ENCODE results near the gene ERMAP.

The ERMAP gene

DNA sequence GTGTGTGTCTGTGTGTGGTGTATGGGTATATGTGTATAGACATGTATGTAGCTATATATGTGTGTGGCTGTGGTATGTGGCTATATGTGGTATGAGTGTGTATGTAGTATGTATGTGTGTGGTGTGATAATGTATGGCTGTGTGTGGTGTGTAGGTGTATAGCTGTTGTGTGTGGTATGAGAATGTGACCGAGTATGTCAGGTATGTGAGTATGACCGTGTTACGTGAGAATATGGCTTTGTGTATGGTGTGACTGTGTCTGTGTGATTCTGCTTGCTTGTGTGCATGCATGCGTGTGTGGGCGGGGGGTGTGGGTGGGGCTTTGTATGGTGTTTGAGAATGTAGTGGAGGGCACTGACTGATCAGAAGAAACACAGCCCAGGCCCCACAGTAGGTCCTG lies 33.0 kb downstream of the ERMAP start:
- Histone ChIP-seq H3K14ac (ENCODE audit: low read length) (no peak overlapping the region), H4K8ac (ENCODE audit: low read depth, low read length) (no peak overlapping the region), H3K79me2 (ENCODE audit: control insufficient read depth, insufficient read depth, low read length, poor library complexity) (peaks cover 7% of the 10 kb centered on the region), H3K36me3 (ENCODE audit: control insufficient read depth in 1 of 2, insufficient read depth in 2 of 2, low read length in 2 of 2) (peaks cover 9 to 17% of the 10 kb centered on the region in 2 experiments), H3K27ac (ENCODE audit: low read depth, low read length) (no peak overlapping the region), H3K4me2 (ENCODE audit: low read length) (no peak overlapping the region), H3K79me1 (ENCODE audit: low read length) (peaks cover 5% of the 10 kb centered on the region), H2AFZ (ENCODE audit: insufficient read depth, low read length, poor library complexity) (no peak overlapping the region), H2AK5ac (ENCODE audit: low read length) (no peak overlapping the region), H3K23ac (ENCODE audit: low read length) (no peak overlapping the region), H4K12ac (ENCODE audit: low read depth, low read length) (no peak overlapping the region), H2BK120ac (ENCODE audit: insufficient read depth, low read length, poor library complexity) (no peak overlapping the region), H3K4ac (ENCODE audit: low read depth, low read length) (no peak overlapping the region), H4K91ac (ENCODE audit: low read depth, low read length) (no peak overlapping the region), H3K9me3 (ENCODE audit: insufficient read depth, low read depth, low read length) (peaks cover 5% of the 10 kb centered on the region), H3K9ac (ENCODE audit: low read length) (no peak overlapping the region), H2BK5ac (ENCODE audit: low read depth, low read length, poor library complexity) (no peak overlapping the region), H2BK12ac (ENCODE audit: low read length) (no peak overlapping the region), H3K18ac (ENCODE audit: low read length) (no peak overlapping the region), H3K4me3 (ENCODE audit: low read depth, low read length) (no peak overlapping the region), H3K27me3 (ENCODE audit: insufficient read depth, low read length) (no peaks in the 10 kb centered on the region), H3K4me1 (ENCODE audit: control insufficient read depth in 1 of 2, insufficient read depth in 2 of 2, low read length in 2 of 2) (peaks cover 6 to 8% of the 10 kb centered on the region in 2 experiments)
- DNase-seq, result peak in 1 of 2 donors; percentile 6
- WGBS (ENCODE audit: extremely low coverage, insufficient coverage, insufficient read length), result no CpG with 5 or more reads among the region's 5 CpGs

DNA sequence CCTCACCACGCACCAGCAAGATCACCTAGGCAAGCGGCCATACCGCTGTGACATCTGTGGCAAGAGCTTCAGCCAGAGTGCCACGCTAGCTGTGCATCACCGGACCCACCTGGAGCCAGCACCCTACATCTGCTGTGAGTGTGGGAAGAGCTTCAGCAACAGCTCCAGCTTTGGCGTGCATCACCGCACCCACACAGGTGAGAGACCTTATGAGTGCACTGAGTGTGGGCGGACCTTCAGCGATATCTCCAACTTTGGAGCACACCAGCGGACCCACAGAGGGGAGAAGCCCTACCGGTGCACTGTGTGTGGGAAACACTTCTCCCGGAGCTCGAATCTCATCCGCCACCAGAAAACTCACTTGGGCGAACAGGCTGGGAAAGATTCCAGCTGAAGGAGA lies 34.5 kb downstream of the ERMAP start:
- no peak overlapping the region for H3K4me2 ChIP-seq (ENCODE audit: low read length)
- no peak overlapping the region for H4K8ac ChIP-seq (ENCODE audit: low read depth, low read length)
- H3K79me1 ChIP-seq (ENCODE audit: low read length), result peaks cover 5% of the 10 kb centered on the region
- no peak overlapping the region for H2AK5ac ChIP-seq (ENCODE audit: low read length)
- DNase-seq, result no peak
- WGBS (ENCODE audit: extremely low coverage, insufficient coverage, insufficient read length), result no CpG with 5 or more reads among the region's 15 CpGs
- H3K9ac ChIP-seq (ENCODE audit: low read length), result no peak overlapping the region
- H3K27ac ChIP-seq (ENCODE audit: low read depth, low read length), result no peak overlapping the region
- no peak overlapping the region for H3K14ac ChIP-seq (ENCODE audit: low read length)
- H2BK12ac ChIP-seq (ENCODE audit: low read length), result no peak overlapping the region
- H2BK5ac ChIP-seq (ENCODE audit: low read depth, low read length, poor library complexity), result no peak overlapping the region
- no peak overlapping the region for H2AFZ ChIP-seq (ENCODE audit: insufficient read depth, low read length, poor library complexity)
- peaks cover 5 to 6% of the 10 kb centered on the region in 2 experiments for H3K4me1 ChIP-seq (ENCODE audit: control insufficient read depth in 1 of 2, insufficient read depth in 2 of 2, low read length in 2 of 2)
- H4K91ac ChIP-seq (ENCODE audit: low read depth, low read length), result no peak overlapping the region
- no peak overlapping the region for H3K4me3 ChIP-seq (ENCODE audit: low read depth, low read length)
- peaks cover 7% of the 10 kb centered on the region for H3K79me2 ChIP-seq (ENCODE audit: control insufficient read depth, insufficient read depth, low read length, poor library complexity)
- H2BK120ac ChIP-seq (ENCODE audit: insufficient read depth, low read length, poor library complexity), result no peak overlapping the region
- H3K18ac ChIP-seq (ENCODE audit: low read length), result no peak overlapping the region
- H3K4ac ChIP-seq (ENCODE audit: low read depth, low read length), result no peak overlapping the region
- H3K9me3 ChIP-seq (ENCODE audit: insufficient read depth, low read depth, low read length), result peaks cover 5% of the 10 kb centered on the region
- H4K12ac ChIP-seq (ENCODE audit: low read depth, low read length), result no peak overlapping the region
- H3K36me3 ChIP-seq (ENCODE audit: control insufficient read depth in 1 of 2, insufficient read depth in 2 of 2, low read length in 2 of 2), result peaks cover 9 to 17% of the 10 kb centered on the region in 2 experiments
- no peak overlapping the region for H3K23ac ChIP-seq (ENCODE audit: low read length)
- H3K27me3 ChIP-seq (ENCODE audit: insufficient read depth, low read length), result no peaks in the 10 kb centered on the region

DNA sequence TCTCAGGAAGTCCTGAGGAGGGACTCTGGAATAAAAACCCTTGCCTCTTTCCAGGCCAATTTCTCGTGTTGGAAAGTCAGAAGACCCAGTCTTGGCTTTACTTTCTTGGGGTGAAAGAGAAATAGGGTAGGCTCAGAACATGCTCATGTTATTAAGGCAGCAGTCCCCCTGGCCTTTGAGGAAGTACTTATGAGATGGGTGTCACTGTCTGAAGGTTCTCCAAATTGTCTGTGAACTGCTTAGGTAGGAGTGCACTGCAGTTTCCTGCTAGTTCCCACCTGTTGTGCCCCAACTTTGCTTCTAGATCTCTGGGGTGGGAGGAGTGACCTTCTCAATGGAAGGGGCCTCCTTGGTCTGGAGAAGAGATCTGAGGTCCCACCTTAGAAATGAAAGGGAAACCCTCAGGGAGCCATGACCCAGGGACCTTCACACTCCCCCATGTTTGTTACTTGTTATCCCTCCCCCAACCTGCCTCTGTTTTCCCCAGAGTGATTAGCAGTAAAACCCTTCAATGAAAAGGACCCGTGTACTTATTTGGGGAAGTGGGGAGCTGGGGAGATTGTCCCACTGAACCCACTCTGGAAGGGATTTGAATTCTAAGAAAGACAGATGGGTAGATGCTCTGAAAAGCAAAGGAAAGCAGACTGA lies 35.2 kb downstream of the ERMAP start:
- Histone ChIP-seq H3K79me2 (ENCODE audit: control insufficient read depth, insufficient read depth, low read length, poor library complexity) (peaks cover 2% of the 10 kb centered on the region), H2BK5ac (ENCODE audit: low read depth, low read length, poor library complexity) (no peak overlapping the region), H3K4me3 (ENCODE audit: low read depth, low read length) (no peak overlapping the region), H2BK12ac (ENCODE audit: low read length) (no peak overlapping the region), H3K27me3 (ENCODE audit: insufficient read depth, low read length) (no peaks in the 10 kb centered on the region), H3K14ac (ENCODE audit: low read length) (no peak overlapping the region), H2BK120ac (ENCODE audit: insufficient read depth, low read length, poor library complexity) (no peak overlapping the region), H3K9ac (ENCODE audit: low read length) (no peak overlapping the region), H3K4me2 (ENCODE audit: low read length) (no peak overlapping the region), H3K4ac (ENCODE audit: low read depth, low read length) (no peak overlapping the region), H3K27ac (ENCODE audit: low read depth, low read length) (no peak overlapping the region), H3K9me3 (ENCODE audit: insufficient read depth, low read depth, low read length) (peaks cover 5% of the 10 kb centered on the region), H4K12ac (ENCODE audit: low read depth, low read length) (no peak overlapping the region), H2AK5ac (ENCODE audit: low read length) (no peak overlapping the region), H3K36me3 (ENCODE audit: control insufficient read depth in 1 of 2, insufficient read depth in 2 of 2, low read length in 2 of 2) (peaks cover 9 to 17% of the 10 kb centered on the region in 2 experiments), H3K18ac (ENCODE audit: low read length) (no peak overlapping the region), H4K8ac (ENCODE audit: low read depth, low read length) (no peak overlapping the region), H3K79me1 (ENCODE audit: low read length) (no peaks in the 10 kb centered on the region), H2AFZ (ENCODE audit: insufficient read depth, low read length, poor library complexity) (no peak overlapping the region), H3K4me1 (ENCODE audit: control insufficient read depth in 1 of 2, insufficient read depth in 2 of 2, low read length in 2 of 2) (peaks cover 3% of the 10 kb centered on the region in 2 experiments), H4K91ac (ENCODE audit: low read depth, low read length) (no peak overlapping the region), H3K23ac (ENCODE audit: low read length) (no peak overlapping the region)
- no peak for DNase-seq
- no CpG with 5 or more reads among the region's 2 CpGs for WGBS (ENCODE audit: extremely low coverage, insufficient coverage, insufficient read length)

GRCh38 chr1:42852608-42852980 lies 35.7 kb downstream of the ERMAP start:
- H3K23ac ChIP-seq (ENCODE audit: low read length), result no peak overlapping the region
- no peaks in the 10 kb centered on the region for H3K79me2 ChIP-seq (ENCODE audit: control insufficient read depth, insufficient read depth, low read length, poor library complexity)
- H3K9ac ChIP-seq (ENCODE audit: low read length), result no peak overlapping the region
- peaks cover 9% of the 10 kb centered on the region for H3K9me3 ChIP-seq (ENCODE audit: insufficient read depth, low read depth, low read length)
- H2AK5ac ChIP-seq (ENCODE audit: low read length), result no peak overlapping the region
- H3K4me1 ChIP-seq (ENCODE audit: control insufficient read depth in 1 of 2, insufficient read depth in 2 of 2, low read length in 2 of 2), result no peaks in the 10 kb centered on the region
- H3K4me2 ChIP-seq (ENCODE audit: low read length), result no peak overlapping the region
- H3K18ac ChIP-seq (ENCODE audit: low read length), result no peak overlapping the region
- no peak overlapping the region for H3K4me3 ChIP-seq (ENCODE audit: low read depth, low read length)
- H3K4ac ChIP-seq (ENCODE audit: low read depth, low read length), result no peak overlapping the region
- no peak overlapping the region for H4K91ac ChIP-seq (ENCODE audit: low read depth, low read length)
- H2BK5ac ChIP-seq (ENCODE audit: low read depth, low read length, poor library complexity), result no peak overlapping the region
- WGBS (ENCODE audit: extremely low coverage, insufficient coverage, insufficient read length), result no CpG with 5 or more reads among the region's 2 CpGs
- no peak overlapping the region for H3K27ac ChIP-seq (ENCODE audit: low read depth, low read length)
- no peak overlapping the region for H2AFZ ChIP-seq (ENCODE audit: insufficient read depth, low read length, poor library complexity)
- peak; percentile 35 to 67 for DNase-seq
- H3K27me3 ChIP-seq (ENCODE audit: insufficient read depth, low read length), result no peaks in the 10 kb centered on the region
- H3K14ac ChIP-seq (ENCODE audit: low read length), result no peak overlapping the region
- no peaks in the 10 kb centered on the region for H3K79me1 ChIP-seq (ENCODE audit: low read length)
- no peak overlapping the region for H2BK120ac ChIP-seq (ENCODE audit: insufficient read depth, low read length, poor library complexity)
- H4K8ac ChIP-seq (ENCODE audit: low read depth, low read length), result no peak overlapping the region
- H2BK12ac ChIP-seq (ENCODE audit: low read length), result no peak overlapping the region
- H3K36me3 ChIP-seq (ENCODE audit: control insufficient read depth in 1 of 2, insufficient read depth in 2 of 2, low read length in 2 of 2), result peaks cover 9 to 19% of the 10 kb centered on the region in 2 experiments
- no peak overlapping the region for H4K12ac ChIP-seq (ENCODE audit: low read depth, low read length)
